WERI-Rb-1 (cell line): ENCODE measurements around the gene LOC101059915.
"Not testable (repeated sequence)": the region's sequence is repeated elsewhere in the genome, so short reads cannot be mapped to it uniquely, and the experiment has no call there.

Experiments
- DNase-seq: peaks from one replicate; pipeline ENCODE4 v3.0.0-alpha.2; 2020
- H3K27ac ChIP-seq: fragments of 250-450 bp; sonication (Bioruptor Pico); 2 replicates; pipeline ENCODE4 v1.5.1; 2020; ENCODE audit warnings: mild to moderate bottlenecking, moderate library complexity
- H3K27me3 ChIP-seq: fragments of 250-450 bp; sonication (Bioruptor Pico); 2 replicates; pipeline ENCODE4 v1.5.1; 2021; ENCODE audit warnings: mild to moderate bottlenecking, low read depth, moderate library complexity; ENCODE audit not compliant: insufficient read depth, severe bottlenecking
- H3K36me3 ChIP-seq: fragments of 250-450 bp; sonication (Bioruptor Pico); 2 replicates; pipeline ENCODE4 v1.5.1; 2020; ENCODE audit warnings: mild to moderate bottlenecking, moderate library complexity
- H3K4me3 ChIP-seq: 2 replicates; pipeline ENCODE4 v1.5.1; 2011; ENCODE audit warnings: low read depth, mild to moderate bottlenecking, control low read depth, low read length
- H3K9me3 ChIP-seq: fragments of 250-450 bp; sonication (Bioruptor Pico); 2 replicates; pipeline ENCODE4 v1.5.1; 2021; ENCODE audit warnings: mild to moderate bottlenecking, moderate library complexity; ENCODE audit not compliant: severe bottlenecking
- TF ChIP-seq, protein P1 (sequence below): IDR thresholded peaks from 2 replicates; pipeline ENCODE4 v1.5.1; 2011; ENCODE audit warnings: low read depth, mild to moderate bottlenecking, control low read depth, inconsistent platforms, low read length

LOC101059915 gene

DNA sequence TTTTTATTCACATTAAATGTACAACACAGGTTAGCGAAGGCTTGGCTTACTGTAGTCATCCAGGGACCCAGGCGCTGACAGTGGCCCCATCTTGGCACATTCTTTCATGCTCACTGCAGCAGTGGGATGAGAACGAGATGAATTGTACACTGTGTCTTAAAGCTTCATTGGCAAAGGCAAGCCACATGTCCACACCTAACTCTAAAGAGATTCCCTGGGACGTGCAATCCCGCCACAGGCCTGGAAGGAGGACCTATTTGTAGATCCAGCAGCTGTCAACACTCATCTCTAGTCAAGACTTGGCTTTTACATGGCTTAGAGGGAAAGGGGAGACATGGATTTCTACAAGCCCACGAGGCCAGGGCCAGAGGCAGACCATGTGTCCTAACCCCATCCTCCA lies 33.0 kb upstream of the LOC101059915 start:
- no peak overlapping the region for H3K27ac ChIP-seq
- no peaks in the 10 kb centered on the region for H3K36me3 ChIP-seq
- H3K9me3 ChIP-seq: no peaks in the 10 kb centered on the region
- no peak overlapping the region for H3K4me3 ChIP-seq
- peaks cover 8% of the 10 kb centered on the region for H3K27me3 ChIP-seq
- TF ChIP-seq, protein P1, sequence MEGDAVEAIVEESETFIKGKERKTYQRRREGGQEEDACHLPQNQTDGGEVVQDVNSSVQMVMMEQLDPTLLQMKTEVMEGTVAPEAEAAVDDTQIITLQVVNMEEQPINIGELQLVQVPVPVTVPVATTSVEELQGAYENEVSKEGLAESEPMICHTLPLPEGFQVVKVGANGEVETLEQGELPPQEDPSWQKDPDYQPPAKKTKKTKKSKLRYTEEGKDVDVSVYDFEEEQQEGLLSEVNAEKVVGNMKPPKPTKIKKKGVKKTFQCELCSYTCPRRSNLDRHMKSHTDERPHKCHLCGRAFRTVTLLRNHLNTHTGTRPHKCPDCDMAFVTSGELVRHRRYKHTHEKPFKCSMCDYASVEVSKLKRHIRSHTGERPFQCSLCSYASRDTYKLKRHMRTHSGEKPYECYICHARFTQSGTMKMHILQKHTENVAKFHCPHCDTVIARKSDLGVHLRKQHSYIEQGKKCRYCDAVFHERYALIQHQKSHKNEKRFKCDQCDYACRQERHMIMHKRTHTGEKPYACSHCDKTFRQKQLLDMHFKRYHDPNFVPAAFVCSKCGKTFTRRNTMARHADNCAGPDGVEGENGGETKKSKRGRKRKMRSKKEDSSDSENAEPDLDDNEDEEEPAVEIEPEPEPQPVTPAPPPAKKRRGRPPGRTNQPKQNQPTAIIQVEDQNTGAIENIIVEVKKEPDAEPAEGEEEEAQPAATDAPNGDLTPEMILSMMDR: no peak
- DNase-seq: no peak

DNA sequence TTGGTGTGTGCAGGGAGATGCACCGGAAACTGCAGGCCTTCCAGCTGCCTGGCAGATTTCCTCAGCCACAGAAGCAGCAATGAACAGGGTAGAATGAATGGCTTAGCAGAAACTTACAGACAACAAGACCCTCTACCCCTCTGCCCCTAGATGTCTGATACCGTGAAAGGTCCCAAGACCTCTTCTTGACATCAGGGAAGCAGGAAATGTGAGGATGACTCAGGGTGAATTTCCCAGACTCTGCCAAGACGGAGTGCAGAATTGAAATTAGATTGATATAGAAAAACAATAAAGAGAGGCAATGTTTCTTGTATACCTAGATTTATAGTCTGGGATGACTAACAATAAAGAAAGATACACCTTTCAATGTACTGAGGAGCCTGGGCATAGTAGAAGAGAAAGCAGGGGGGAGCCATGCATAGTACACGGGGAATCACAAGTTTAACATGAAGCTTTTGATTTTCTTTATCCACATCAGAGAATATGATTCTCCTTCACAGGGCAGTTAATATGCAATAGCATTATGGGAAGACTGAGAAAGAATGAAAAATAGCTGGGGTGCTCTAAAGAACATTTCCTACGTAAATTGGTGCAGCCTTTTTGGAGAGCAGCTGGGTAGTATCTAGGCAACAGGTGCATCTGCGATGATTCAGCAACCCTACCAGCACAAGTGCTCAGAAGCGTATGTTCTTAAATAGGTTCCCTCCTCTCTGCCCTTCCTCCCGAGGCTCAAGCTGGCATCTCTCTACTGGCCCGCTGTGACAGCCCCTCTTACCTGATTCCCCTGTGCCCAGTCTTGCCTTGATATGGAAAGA lies 30.7 kb upstream of the LOC101059915 start:
- Histone ChIP-seq H3K27me3 (peaks cover 8% of the 10 kb centered on the region), H3K36me3 (no peaks in the 10 kb centered on the region), H3K9me3 (no peaks in the 10 kb centered on the region), H3K27ac (no peak overlapping the region), H3K4me3 (no peak overlapping the region)
- no peak for DNase-seq
- TF ChIP-seq, protein P1: no peak

DNA sequence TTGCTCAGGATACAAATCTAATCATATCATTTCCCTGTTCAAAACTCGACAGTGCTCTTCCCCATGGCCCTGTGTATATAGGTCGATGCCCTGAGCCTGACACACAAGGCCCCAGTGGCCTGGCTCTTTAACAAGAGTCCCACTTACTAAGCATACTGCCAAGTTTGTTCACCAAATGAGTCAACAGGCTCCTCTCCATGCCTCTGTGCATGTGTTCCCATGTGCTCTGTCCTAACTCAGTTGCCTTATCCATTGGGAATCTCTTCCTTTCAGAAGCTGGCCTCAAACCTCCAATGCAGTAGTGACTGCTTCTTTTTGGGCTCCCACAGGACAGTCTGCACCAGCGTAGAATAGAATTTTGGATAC lies 30.1 kb upstream of the LOC101059915 start:
- no peak overlapping the region for H3K27ac ChIP-seq
- H3K9me3 ChIP-seq: no peaks in the 10 kb centered on the region
- no peaks in the 10 kb centered on the region for H3K36me3 ChIP-seq
- no peak for DNase-seq
- TF ChIP-seq, protein P1: no peak
- H3K4me3 ChIP-seq: no peak overlapping the region
- H3K27me3 ChIP-seq: peaks cover 5% of the 10 kb centered on the region

DNA sequence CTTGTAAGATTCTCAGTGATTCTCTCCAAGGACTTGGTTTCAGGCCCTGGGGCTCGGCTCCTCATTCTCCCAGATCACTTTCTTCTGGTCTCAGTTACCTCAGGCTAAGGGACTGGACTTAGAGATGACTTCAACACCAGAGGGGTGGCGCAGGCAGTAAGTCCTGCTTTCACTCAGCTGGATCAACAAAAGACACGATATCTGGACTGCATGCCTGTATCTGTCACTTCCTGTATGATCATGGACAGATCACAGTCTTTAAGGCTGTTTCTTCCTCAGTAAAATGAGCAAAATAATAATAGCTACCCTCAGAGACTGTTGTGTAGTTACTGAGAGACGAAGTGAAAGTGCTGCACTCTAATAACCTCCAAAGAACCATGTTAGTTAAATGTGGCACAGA lies 29.5 kb upstream of the LOC101059915 start:
- TF ChIP-seq, protein P1: no peak
- Histone ChIP-seq H3K27me3 (peaks cover under 1% of the 10 kb centered on the region), H3K9me3 (no peaks in the 10 kb centered on the region), H3K4me3 (no peak overlapping the region), H3K36me3 (no peaks in the 10 kb centered on the region), H3K27ac (no peak overlapping the region)
- DNase-seq: no peak

DNA sequence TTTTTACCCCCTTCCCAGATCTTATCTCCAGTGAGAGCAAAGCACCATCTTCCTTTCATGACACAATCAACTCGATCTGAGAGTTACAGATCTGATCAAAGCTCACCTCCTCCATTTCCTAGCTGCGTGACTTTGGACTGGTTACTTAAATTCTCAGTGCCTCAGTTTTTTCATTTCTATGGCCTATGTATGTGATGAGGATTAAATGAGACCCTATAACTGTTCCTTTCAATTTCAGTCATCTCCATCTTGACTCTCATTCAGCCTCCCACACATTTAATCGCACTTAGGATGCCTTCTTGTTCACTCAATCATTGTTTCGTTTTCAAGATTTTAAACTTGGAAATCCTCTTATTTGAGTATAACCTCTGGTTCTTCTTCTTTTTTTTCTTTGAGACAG lies 28.9 kb upstream of the LOC101059915 start:
- no peak overlapping the region for H3K4me3 ChIP-seq
- no peaks in the 10 kb centered on the region for H3K36me3 ChIP-seq
- DNase-seq: no peak
- H3K27me3 ChIP-seq: no peaks in the 10 kb centered on the region
- H3K27ac ChIP-seq: no peak overlapping the region
- TF ChIP-seq, protein P1: no peak
- no peaks in the 10 kb centered on the region for H3K9me3 ChIP-seq

GRCh38 chrX:71640002-71640401 lies 27.3 kb upstream of the LOC101059915 start:
- H3K36me3 ChIP-seq: no peaks in the 10 kb centered on the region
- H3K27ac ChIP-seq: no peak overlapping the region
- TF ChIP-seq, protein P1: no peak
- DNase-seq: no peak
- H3K27me3 ChIP-seq: no peaks in the 10 kb centered on the region
- no peaks in the 10 kb centered on the region for H3K9me3 ChIP-seq
- H3K4me3 ChIP-seq: no peak overlapping the region

- not testable (repeated sequence) for H3K9me3 ChIP-seq, H3K4me3 ChIP-seq, H3K27ac ChIP-seq, H3K36me3 ChIP-seq, DNase-seq, H3K27me3 ChIP-seq
Observed at GRCh38 chrX:71644406-71644805, 22.9 kb upstream of the LOC101059915 start.
